ENCODE data around the gene APBA1. TPM values are rescaled to one million over a fixed set of nuclear protein-coding genes. Genes with fewer than 3 reads are reported as not detected.

Gene APBA1
- total and polyA plus RNA-seq, 2 donors (not counting 3 experiments of a cell fraction or from before 2014, with no cell fraction given), result 6.1 to 11.3 TPM

- Histone ChIP-seq H3K36me3 (ENCODE audit: control insufficient read depth in 2 of 2, extremely low read depth in 1 of 2, insufficient read depth in 2 of 2, low read length in 2 of 2) (no peaks in the 10 kb centered on the region), H3K79me2 (ENCODE audit: control insufficient read depth, insufficient read depth, low read length) (no peaks in the 10 kb centered on the region), H3K9me1 (replicated peaks; ENCODE audit: control insufficient read depth, extremely low read depth, insufficient read depth, low read length) (no peaks in the 10 kb centered on the region), H3K4me1 (ENCODE audit: control insufficient read depth, extremely low read depth, insufficient read depth, low read length) (no peaks in the 10 kb centered on the region), H3K27ac (ENCODE audit: insufficient read depth, low read depth, low read length) (no peak overlapping the region), H3K27me3 (ENCODE audit: control insufficient read depth in 2 of 2, insufficient read depth in 2 of 2, low read length in 2 of 2) (no peaks in the 10 kb centered on the region), H3K9me3 (replicated peaks; ENCODE audit: control insufficient read depth, insufficient read depth, low read length) (no peaks in the 10 kb centered on the region), H3K4me2 (ENCODE audit: insufficient read depth, low read length) (no peak overlapping the region), H3K4me3 (replicated peaks in 1 of 3; ENCODE audit: insufficient read depth in 1 of 3, low read depth in 1 of 3, low read length in 3 of 3) (no peak overlapping the region), H4K20me1 (replicated peaks; ENCODE audit: control insufficient read depth, extremely low read depth, insufficient read depth, low read length) (no peaks in the 10 kb centered on the region), H3K9ac (replicated peaks; ENCODE audit: extremely low read depth, insufficient read depth, low read length) (no peak overlapping the region), H2AFZ (ENCODE audit: low read depth, low read length) (no peak overlapping the region)
- POLR2A ChIA-PET, result no interaction called here
- CTCF ChIA-PET, result interaction anchor here (1.7 kb wide), 1 partner anchor 11 kb away, joined by 4 read pairs; no protein-coding TSS in a partner anchor
- TF ChIP-seq MAX (IDR thresholded peaks at IDR 0.05; ENCODE audit: insufficient read depth, insufficient read length), result no peak
- dilution Hi-C loops (cut with MboI; ENCODE audit: extremely low pct_ligation_motif_present, low sequenced_read_pairs), result no loop called here
- FAIRE-seq (no peak), DNase-seq (ENCODE audit: low read depth, low spot score) (no peak)
- intact Hi-C loops (cut with micrococcal nuclease), result no loop called here
- BruUV-seq (replicated peaks), result no TSS peak
Observed at GRCh38 chr9:69683927-69684326, 11.8 kb upstream of the APBA1 start.

- no TSS peak for BruUV-seq (replicated peaks)
- FAIRE-seq (no peak), DNase-seq (ENCODE audit: low read depth, low spot score) (no peak)
- Histone ChIP-seq H3K4me1 (ENCODE audit: control insufficient read depth, extremely low read depth, insufficient read depth, low read length) (peaks cover 17% of the 10 kb centered on the region), H3K9me1 (replicated peaks; ENCODE audit: control insufficient read depth, extremely low read depth, insufficient read depth, low read length) (no peaks in the 10 kb centered on the region), H3K4me3 (replicated peaks in 1 of 3; ENCODE audit: insufficient read depth in 1 of 3, low read depth in 1 of 3, low read length in 3 of 3) (no peak overlapping the region), H3K9ac (replicated peaks; ENCODE audit: extremely low read depth, insufficient read depth, low read length) (no peak overlapping the region), H3K79me2 (ENCODE audit: control insufficient read depth, insufficient read depth, low read length) (no peaks in the 10 kb centered on the region), H2AFZ (ENCODE audit: low read depth, low read length) (no peak overlapping the region), H4K20me1 (replicated peaks; ENCODE audit: control insufficient read depth, extremely low read depth, insufficient read depth, low read length) (no peaks in the 10 kb centered on the region), H3K36me3 (ENCODE audit: control insufficient read depth in 2 of 2, extremely low read depth in 1 of 2, insufficient read depth in 2 of 2, low read length in 2 of 2) (no peaks in the 10 kb centered on the region), H3K9me3 (replicated peaks; ENCODE audit: control insufficient read depth, insufficient read depth, low read length) (no peaks in the 10 kb centered on the region), H3K27me3 (ENCODE audit: control insufficient read depth in 2 of 2, insufficient read depth in 2 of 2, low read length in 2 of 2) (no peaks in the 10 kb centered on the region), H3K4me2 (ENCODE audit: insufficient read depth, low read length) (no peak overlapping the region), H3K27ac (ENCODE audit: insufficient read depth, low read depth, low read length) (no peak overlapping the region)
- POLR2A ChIA-PET, result interaction anchor here (1.0 kb wide), 1 partner anchor 11 kb away, joined by 4 read pairs; no protein-coding TSS in a partner anchor
- TF ChIP-seq MYC (IDR thresholded peaks at IDR 0.05; ENCODE audit: low read depth, low read length) (no peak), EZH2 (IDR thresholded peaks at IDR 0.05; ENCODE audit: borderline replicate concordance, low read depth, low read length, severe bottlenecking) (no peak), MAX (IDR thresholded peaks at IDR 0.05; ENCODE audit: insufficient read depth, insufficient read length) (no peak), JUN (IDR thresholded peaks at IDR 0.05; ENCODE audit: borderline replicate concordance, insufficient read depth, insufficient read length, low read depth) (no peak), GATA2 (IDR thresholded peaks at IDR 0.05; ENCODE audit: insufficient read depth, insufficient read length, low read depth, low read length) (no peak), POLR2AphosphoS5 (IDR thresholded peaks at IDR 0.05; ENCODE audit: insufficient read depth, low read depth, low read length) (no peak), CTCF (IDR thresholded peaks at IDR 0.05; ENCODE audit: extremely low read depth in 1 of 2, insufficient read depth in 1 of 2, low read depth in 1 of 2, low read length in 2 of 2) (no peak), FOS (IDR thresholded peaks at IDR 0.05; ENCODE audit: borderline replicate concordance, insufficient read depth, low read length) (no peak), POLR2A (IDR thresholded peaks at IDR 0.05; ENCODE audit: low read depth, low read length) (no peak)
- intact Hi-C loops (cut with micrococcal nuclease) (loop anchor here (10.0 kb wide), 1 partner anchor 736 kb away; the partner anchor contains the start of gene KLF9), dilution Hi-C loops (cut with MboI; ENCODE audit: extremely low pct_ligation_motif_present, low sequenced_read_pairs) (no loop called here)
- CTCF ChIA-PET, result interaction anchor here (1.0 kb wide), 1 partner anchor 17 kb away, joined by 4 read pairs; no protein-coding TSS in a partner anchor
Observed at GRCh38 chr9:69678843-69679538, 6.8 kb upstream of the APBA1 start.
